ENCODE results near the gene ATP2B2.

GRCh38 chr3:10521772-10522441 lies 16.5 kb upstream of the ATP2B2 start:
- TF ChIP-seq EZH2 (IDR thresholded peaks at IDR 0.05; ENCODE audit: low read depth, low read length, severe bottlenecking), result no peak
- no peak for TF ChIP-seq POLR2A (IDR thresholded peaks at IDR 0.05; ENCODE audit: control extremely low read depth in 1 of 2, low read depth in 2 of 2, low read length in 2 of 2)
- no peak for TF ChIP-seq MAFK (IDR thresholded peaks at IDR 0.05; ENCODE audit: low read depth, low read length)
- no peak for TF ChIP-seq POLR2AphosphoS5 (IDR thresholded peaks at IDR 0.05; ENCODE audit: low read depth, low read length)
- no peak for TF ChIP-seq YY1 (IDR thresholded peaks at IDR 0.05; ENCODE audit: low read depth, low read length)
- no peak for TF ChIP-seq CTCF (IDR thresholded peaks at IDR 0.05; ENCODE audit: control extremely low read depth in 1 of 3, insufficient read depth in 1 of 3, low read depth in 1 of 3, low read length in 3 of 3)
- no peak for TF ChIP-seq CHD1 (IDR thresholded peaks at IDR 0.05; ENCODE audit: low read depth, low read length)
- no peak for TF ChIP-seq USF2 (IDR thresholded peaks at IDR 0.05; ENCODE audit: low read length)
- no peak for TF ChIP-seq JUND (IDR thresholded peaks at IDR 0.05; ENCODE audit: low read length)
- no peak for TF ChIP-seq ATF3 (IDR thresholded peaks at IDR 0.05; ENCODE audit: insufficient read depth, low read depth, low read length)
- no peak for TF ChIP-seq JUN (IDR thresholded peaks at IDR 0.05; ENCODE audit: low read depth, low read length)
- no peak for TF ChIP-seq ZNF274 (IDR thresholded peaks at IDR 0.05; ENCODE audit: borderline replicate concordance, extremely low read depth, low read length)
- no peak for TF ChIP-seq EP300 (IDR thresholded peaks at IDR 0.05; ENCODE audit: borderline replicate concordance in 1 of 2, low read depth in 2 of 2, low read length in 2 of 2)

Data from H1 (cell line).